Midbrain (tissue), 1 donor: ENCODE data around the gene SCGB1D1.

Source experiments
- DNase-seq: peaks from one replicate; lab custom pipeline; 2025; lab: John Stamatoyannopoulos, UW

The SCGB1D1 gene, protein sequence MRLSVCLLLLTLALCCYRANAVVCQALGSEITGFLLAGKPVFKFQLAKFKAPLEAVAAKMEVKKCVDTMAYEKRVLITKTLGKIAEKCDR

DNA sequence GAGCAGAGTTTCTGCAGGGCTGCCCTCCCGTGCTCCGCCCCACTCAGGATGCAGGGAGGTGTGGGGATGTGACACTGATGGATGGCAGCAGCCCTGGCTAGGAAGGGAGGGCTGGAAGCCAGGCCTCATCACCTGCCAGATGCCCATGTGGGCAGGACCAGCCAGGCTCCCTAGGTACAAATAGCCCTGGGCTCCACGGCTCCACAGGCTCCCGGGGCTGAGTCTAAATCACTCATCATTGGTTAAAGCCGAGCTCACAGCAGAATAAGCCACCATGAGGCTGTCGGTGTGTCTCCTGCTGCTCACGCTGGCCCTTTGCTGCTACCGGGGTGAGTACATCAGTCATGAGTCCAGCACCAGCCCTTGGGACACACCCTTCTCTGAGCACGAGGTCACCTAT, at the start of gene SCGB1D1:
TSS of gene SCGB1D1 (plus strand) at position 206 of the 400 bp plus-strand sequence. CDS start at position 275, 69 bp downstream.
- DNase-seq = no peak

- DNase-seq = no peak
Measured at GRCh38 chr11:62140304-62141110, 49.5 kb upstream of the SCGB1D1 start.

GRCh38 chr11:62141111-62142042, 48.6 kb upstream of the SCGB1D1 start:
- DNase-seq = no peak

DNA sequence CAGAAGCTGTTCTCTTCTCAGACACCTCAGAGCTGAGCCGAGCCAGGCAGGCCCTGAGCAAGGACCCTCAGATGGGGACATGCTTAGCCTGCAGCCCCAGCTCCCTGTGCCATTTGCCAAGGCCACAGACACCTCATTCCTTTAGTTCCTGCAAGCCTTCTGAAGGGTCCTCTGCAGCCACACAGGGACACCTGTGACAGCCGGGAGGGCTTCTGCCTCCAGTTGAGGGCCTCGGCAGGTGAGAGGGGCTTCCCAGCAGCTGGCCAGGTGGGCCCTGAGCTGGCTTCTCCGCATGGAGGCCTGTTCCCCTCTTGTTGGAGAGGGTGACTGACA, 48.0 kb upstream of the SCGB1D1 start:
- no peak for DNase-seq

DNA sequence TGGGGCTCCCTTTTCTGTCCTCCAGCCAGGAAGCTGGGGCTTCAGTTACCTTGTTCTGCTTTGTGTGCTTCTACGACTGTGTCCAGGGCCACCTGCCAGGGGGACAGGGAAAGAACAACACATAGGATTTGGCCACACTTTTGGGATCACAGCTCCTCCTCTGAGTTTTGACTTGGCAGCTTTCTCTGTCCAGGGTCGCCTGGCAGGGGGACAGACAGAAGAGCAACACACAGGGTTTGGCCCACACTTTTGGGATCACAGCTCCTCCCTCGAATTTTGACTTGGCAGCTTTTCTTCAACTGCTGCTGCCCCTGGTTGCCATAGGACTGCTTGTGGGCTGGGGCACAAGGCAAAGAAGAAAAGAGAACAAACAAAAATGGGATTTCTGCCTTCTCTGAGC, 47.1 kb upstream of the SCGB1D1 start:
- peak; percentile 78 for DNase-seq

GRCh38 chr11:62143727-62144126, 46.3 kb upstream of the SCGB1D1 start:
- DNase-seq = no peak

- DNase-seq = no peak
Measured at GRCh38 chr11:62144641-62145255, 45.3 kb upstream of the SCGB1D1 start.

DNA sequence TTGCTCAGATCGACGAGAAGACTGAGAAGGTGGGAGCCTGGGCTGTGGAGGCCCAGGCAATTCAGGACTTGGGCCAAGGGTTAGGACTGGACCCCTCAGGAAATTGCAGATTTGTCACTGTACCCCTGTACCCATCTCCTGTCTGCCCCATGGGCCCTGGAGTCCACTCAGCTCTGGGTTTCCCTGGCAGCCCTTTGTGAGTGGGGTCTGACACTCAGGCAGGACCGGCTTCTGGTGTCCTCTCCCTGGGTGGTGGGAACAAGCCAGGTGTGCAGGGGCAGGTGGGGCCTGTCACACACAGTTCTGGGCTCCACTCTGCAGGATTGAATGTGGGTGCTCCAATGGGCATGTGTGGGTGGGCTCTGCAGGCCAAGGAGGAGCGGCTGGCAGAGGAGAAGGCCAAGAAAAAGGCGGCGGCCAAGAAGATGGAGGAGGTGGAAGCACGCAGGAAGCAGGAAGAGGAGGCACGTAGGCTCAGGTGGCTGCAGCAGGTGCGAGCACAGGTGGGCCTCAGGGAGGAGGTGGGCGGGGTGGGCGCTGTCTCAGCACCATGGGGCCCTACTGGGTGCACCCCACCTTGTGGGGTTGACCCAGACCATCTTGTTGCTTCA, 44.6 kb upstream of the SCGB1D1 start:
- DNase-seq = no peak

DNA sequence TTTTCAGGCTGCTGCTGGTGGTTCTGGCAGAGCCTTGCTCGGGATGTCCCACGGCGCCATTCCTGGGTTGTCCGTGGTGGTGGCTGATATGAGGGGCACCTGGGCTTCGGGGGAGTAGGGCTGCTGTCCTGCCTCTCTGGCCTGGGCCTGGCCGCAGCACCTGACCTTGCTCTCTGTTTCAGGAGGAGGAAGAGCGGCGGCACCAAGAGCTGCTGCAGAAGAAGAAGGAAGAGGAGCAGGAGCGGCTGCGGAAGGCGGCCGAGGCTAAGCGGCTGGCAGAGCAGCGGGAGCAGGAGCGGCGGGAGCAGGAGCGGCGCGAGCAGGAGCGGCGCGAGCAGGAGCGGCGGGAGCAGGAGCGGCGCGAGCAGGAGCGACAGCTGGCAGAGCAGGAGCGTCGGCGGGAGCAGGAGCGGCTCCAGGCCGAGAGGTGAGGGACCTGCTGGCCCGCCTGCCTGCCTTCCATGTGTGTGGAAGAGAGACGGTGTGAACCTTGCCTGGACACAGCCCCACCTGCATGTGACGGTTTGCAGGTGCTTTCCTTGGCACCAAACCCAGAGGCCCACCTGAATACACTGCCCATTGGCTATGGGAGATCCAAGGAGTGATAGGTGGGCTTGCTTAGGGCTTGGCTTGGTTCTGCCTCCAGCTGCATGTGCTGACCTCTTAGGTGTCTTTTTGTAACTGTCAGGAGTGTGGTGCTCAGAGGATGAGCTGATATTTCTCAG, 43.4 kb upstream of the SCGB1D1 start:
- DNase-seq = no peak

DNA sequence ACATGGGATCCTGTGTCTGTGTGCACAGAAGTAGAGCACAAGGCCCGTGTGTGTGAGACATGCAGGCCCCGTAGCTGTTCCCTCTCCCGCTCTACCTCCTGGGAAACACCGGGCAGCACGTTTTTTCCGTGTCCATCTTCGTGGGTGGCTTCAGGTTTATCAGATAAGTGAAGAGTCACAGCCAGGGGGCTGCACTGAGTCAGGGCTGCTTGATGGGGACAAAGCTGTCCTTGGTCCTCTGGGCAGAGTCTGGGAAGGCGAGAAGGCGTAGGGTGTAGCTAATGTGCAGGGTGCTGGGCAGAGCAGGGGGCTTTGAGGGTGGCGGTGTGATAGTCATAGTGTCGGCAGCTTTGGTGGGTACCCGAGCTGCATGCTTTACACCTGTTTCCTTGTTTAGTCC, 42.5 kb upstream of the SCGB1D1 start:
- DNase-seq = no peak

- no peak for DNase-seq
Measured at GRCh38 chr11:62148271-62148980, 41.6 kb upstream of the SCGB1D1 start.

GRCh38 chr11:62149986-62150886, 39.8 kb upstream of the SCGB1D1 start:
- no peak for DNase-seq

DNA sequence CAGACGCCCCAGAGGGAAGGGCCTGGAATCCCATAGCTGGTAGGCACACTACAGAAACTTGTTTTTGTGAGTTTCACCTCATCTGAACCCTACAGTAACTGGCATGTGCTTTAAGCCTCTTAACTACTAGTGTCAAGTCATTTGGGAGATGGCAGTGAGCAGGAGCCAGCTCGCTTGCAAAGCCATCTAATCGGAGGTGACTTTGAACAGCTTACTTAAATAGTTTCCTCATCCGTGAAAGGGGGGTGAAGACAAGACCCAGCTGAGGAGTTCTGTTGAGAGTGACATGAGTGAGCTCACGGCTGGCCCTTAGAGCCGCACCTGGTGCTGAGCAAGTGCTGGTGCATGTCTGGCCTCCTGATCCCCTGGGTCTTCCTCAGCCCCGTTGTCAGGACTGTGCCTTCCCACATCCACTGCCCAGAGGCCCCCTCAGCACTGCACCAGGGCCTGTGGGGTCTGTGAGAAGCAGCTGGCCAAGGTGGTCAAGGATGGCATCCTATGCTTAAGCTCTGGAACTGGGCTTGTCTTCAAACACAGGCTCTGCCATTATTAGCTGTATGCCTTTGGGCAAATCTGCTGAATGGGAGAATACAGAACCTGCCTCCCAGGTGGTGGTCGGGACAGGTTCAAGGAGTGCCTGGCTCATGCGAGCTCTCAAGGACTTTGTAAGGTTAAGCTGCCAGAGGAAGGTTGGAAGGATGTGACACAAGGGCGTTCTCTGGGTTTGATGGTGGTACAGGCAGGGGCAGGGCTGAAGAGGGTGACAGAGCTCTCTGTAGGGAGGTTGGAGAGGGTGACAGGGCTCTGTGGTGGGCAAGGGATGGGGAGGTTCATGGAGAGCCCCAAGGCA, 38.9 kb upstream of the SCGB1D1 start:
- no peak for DNase-seq

- no peak for DNase-seq
Measured at GRCh38 chr11:62151737-62152102, 38.3 kb upstream of the SCGB1D1 start.

DNA sequence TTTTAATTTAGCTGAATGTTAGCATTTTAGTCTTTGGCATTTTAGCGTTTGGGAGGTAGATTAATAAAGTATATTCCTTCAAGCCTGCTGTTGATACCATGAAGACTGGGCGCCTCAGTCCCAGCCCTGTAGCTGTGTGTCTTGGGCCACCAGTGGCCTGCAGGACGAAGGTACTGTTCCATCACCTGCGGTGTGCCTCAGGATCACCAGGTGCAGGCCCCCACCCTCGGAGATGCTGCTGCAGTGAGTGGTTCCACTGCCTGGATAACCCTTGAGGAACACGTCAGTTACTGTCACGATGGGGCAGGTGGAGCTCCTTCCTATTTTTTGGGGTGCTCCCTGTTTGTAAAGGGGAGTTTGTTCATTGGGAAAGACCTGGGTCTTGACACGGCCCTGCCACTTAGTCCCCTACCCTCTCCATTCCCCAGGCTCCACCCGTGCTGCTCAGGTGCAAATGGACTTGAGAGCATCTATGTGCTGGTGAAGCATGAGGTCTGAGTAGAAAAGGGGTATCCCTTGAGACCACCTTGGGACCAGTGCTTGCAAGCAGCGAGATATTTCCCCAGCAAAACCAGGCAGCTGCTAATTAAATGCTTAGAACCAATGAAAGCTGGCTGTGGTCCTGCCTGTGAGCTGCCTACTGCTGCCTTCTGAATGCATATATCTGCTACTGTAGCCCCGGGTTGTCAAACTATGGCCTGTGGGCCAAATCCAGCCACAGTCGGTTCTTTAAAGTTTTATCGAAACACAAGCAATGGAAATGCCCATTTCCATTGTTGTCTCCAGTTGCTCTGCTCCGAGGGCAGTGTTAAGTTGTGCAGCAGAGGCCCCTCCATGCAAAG, 37.5 kb upstream of the SCGB1D1 start:
- DNase-seq = no peak

GRCh38 chr11:62153087-62153395, 37.0 kb upstream of the SCGB1D1 start:
- no peak for DNase-seq

DNA sequence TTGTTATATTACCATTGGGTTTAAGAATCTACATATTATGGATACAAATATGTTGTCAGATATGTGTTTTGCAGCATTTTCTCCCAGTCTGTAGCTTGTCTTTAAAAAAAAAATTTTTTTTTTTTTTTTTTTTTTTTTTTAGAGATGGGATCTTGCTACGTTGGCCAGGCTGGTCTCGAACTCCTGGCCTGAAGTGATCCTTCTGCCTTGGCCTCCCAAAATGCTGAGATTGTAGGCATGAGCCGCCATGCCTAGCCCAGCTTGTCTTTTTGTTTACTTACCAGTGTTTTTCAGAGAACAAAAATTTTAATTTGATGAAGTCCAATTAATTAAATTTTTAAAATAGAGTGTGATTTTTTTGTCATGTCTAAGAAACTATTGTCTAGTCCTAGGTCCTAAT, 36.4 kb upstream of the SCGB1D1 start:
- no peak for DNase-seq

GRCh38 chr11:62157603-62158002, 32.4 kb upstream of the SCGB1D1 start:
- DNase-seq = no peak
